SIG-M5 (cell line): ENCODE data around the gene LMF1.

ENCODE experiments used
- DNase-seq: peaks from one replicate; lab custom pipeline; 2025; lab: John Stamatoyannopoulos, UW

Gene LMF1

DNA sequence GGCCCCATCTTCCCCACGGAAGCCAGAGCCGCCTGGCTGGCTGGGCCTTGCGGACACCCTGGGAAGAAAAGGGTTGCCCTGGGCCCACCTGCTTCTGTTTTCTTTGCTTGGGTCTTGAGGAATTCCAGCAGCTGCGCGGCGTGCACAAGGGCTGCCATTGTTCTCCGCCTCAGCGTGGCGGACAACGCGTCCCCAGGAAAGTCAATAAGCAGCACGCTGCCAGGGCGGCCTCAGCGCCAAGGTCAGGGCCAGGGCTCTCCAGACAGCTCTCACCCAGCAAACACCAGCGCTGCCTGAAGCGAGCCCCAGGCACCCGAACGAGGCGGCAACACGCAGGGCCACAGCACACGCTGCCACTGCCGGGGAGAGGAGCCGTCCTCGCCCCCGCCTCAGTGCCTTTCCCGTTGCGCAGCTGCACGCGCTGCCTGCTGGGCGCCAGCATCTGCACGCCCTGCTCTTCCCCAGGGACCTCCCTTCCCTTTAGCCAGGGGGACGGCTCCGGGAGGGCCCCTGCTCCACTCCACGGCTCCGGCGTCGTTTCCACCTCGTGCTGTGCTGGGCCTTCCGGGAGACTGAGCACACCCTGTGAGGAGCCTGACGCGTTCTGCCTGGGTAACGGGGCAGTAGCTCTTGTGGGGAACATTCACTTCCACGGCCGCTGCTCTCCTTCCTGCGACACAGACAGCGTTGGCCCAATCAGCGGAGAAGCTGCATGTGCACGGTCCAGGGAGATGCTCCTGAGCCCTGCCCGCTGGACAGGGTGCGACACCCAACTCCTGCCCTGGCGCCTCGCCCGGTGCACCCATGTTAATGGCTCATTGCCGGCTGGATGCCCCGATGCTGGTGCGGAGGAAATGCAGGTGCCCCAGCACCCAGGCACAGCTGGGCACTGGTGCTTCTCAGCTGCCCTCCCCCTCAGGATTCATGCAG, 57.8 kb downstream of the LMF1 start:
- DNase-seq = no peak

DNA sequence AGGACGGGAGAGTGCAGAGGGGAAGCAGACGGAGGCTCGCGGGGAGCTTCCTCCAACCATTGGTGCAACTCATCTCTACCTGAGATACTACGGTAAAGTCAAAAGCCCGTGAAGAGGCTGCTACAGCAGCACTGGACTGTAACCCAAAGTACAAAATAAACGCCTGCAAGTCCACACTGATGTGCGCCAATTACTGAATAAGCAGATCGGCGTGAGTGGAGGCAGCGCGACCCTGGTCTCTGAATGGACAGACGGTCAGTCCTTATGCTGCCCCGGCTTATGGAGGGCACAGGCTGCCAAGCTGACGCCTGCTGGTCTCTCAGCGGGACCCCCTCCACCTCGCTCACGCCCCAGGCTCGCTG, 58.5 kb downstream of the LMF1 start:
- DNase-seq = no peak

DNA sequence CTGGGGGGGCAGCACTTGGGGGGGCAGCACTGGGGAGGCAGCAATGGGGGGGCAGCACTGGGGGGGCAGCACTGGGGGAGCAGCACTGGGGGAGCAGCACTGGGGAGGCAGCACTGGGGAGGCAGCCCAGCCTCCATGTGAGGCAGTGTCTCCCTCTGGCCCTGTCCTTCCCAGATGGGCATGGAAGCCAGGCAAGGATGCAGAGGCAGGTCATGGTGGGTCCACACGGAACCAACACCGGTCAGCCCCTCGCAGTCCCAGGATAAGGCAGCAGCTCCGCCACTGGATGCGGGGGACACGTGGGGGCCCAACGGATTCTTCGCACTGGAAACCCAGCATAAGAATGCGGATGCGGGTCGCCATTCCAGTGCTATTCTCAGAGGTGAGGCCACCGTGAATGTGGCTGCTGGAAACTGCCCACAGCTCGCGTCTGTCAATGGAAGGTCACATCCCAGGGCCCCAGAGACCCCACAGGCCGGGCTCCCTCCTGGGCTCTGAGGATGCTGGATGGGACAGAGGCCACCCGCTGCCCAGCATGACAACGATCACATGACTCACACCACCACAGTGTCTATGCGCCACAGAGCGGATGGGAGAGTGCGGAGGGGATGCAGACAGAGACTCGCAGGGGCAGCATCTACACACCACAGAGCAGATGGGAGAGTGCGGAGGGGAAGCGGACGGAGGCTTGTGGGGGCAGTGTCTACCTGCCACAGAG, 59.0 kb downstream of the LMF1 start:
- no peak for DNase-seq

DNA sequence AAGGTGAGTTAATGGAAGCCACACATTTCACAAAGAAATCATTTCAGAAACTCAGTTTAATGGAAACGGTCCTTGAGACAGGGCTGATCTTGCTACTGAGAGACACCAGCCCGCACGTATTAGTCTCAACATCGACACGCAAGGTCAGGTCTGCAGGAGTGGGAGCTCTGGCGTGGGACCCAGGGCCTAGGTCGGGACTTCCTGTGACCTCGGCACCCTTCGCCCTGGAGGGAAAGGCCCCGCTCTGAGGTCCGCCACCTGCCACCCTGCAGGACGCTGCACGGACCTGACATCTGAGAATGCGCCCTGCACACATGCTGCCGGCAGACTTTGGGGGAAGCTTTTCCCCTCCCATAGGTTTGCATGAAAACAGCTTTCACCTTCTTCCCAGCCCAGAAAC, 59.7 kb downstream of the LMF1 start:
- no peak for DNase-seq

DNA sequence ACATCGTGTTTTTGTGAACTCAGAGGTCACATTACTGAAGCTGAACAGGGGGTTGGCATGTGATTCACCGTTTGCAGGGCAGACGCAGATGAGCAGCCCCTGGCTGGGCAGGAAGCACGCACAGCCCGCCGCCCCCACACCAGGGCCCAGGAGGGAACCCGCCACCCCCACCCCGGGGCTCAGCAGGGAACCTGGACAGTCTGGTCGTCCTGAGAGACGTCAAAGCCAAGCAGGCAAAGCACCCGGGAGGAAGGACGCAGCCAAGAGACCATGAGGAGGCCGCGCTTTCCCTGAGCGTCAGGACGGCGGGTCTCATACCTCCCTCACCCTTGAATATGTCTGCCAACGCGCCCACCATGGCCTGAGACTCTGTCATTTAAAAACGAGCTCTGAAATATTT, 60.6 kb downstream of the LMF1 start:
- DNase-seq = no peak

DNA sequence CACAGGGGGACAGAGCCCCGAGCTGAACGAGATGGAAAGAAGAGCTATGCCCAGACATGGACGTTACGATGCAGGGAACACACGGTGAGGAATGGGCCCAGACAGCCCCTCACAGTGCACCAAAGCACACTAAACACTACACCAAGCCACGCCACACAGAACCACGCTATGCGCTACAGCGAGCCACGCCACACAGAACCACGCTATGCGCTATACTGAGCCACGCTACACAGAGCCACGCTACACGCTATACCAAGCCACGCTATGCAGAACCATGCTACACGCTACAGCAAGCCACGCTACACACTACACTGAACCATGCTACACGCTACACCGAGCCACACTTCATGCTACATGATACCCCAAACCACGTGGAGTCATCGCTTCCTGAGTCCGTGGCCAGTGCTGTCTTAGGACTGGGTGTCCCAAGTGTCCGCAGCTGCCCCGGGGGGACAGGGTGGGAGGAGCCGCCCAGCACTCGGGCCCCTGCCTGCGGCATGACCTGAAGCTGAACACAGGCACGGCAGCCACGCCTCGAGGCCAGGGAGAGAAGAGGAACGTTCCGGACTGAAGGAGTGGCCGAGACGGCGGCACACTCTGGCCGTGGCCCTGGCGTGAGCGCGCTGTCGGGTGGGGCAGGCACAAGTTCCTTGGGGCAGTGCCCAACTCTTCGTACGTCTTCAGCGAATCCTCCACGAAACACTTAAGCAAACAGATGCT, 61.3 kb downstream of the LMF1 start:
- no peak for DNase-seq

DNA sequence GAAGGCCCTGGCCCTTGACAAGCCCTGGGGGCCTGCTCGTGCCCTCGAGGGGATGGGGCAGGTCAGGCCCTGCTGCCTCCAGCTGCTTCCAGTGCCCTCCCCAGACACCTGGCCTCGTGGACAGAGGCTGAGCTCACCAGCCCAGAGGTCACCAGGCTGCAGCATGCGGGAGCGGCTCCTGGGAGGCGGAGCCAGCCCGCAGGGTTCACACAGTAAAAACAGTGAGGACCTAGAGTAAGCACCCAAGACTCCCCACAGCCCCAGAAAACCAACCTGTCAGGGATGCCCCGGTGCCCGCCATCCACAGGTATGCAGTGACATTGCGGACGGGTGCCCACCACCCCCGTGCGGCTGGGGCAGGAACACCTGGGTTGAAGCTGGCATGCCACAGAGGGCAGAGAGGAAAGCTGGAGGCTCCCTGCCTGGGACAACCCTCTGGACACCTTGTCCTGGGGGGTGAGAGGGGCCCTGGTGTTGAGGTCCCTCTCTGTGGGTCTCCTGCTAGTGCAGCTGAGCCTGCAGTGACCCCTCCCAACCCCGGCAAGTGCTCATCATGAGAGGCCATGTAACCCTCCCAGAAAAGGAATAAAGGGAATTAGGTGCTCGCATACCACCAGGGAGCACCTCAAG, 62.1 kb downstream of the LMF1 start:
- DNase-seq = no peak

DNA sequence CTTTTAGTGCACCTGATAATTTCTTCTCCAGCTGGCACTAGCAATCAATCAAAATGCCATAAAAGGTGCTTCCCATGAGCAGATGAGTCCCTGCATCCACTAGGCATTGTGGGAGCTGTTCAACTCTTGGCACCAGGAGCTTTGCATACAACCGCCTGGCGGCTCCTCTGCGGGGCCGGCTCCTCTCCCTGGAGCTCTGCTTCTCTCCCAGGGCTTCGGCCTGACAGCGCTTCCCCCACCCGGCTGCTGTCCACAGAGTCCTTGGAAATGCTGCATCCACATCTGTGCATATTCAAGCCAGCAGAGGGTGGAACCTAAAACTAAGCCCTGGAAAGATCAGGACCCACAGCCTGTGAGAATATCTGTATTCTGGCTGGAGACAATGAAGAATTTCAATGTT, 62.9 kb downstream of the LMF1 start:
- DNase-seq = no peak

DNA sequence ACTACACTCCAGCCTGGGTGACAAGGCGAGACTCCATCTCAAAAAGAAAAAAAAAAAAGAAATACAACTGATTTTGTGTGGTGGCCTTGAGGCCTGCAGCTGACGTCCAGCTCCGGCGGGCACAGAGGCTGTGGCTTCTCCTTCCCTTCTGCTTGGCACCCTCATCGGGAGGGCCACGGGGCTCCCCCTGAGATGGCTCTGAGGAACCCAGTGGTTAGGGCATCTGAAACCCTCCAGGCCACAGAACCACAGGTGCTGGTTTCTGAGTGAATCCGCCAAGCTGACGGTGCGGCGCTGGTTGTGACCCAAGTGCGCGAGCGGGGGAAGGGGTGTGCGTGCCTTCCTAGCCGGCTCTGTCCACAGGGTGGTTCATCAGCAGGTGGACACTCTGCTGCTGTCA, 63.4 kb downstream of the LMF1 start:
- DNase-seq = no peak

DNA sequence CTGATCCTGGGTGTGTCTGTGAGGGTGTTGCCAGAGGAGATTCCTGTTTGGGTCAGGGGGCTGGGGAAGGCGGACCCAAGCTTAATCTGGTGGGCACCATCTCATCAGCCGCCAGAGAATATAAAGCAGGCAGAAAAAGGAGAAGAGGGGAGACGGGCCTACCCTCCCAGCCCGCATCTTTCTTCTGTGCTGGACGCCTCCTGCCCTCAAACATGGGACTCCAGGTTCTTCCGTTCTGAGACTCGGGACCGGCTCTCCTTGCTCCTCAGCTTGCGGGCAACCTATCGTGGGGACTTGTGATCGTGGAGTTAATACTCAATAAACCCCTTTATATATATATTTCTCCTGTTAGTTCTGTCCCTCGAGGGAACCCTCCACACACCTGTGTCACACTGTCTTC, 64.5 kb downstream of the LMF1 start:
- no peak for DNase-seq

DNA sequence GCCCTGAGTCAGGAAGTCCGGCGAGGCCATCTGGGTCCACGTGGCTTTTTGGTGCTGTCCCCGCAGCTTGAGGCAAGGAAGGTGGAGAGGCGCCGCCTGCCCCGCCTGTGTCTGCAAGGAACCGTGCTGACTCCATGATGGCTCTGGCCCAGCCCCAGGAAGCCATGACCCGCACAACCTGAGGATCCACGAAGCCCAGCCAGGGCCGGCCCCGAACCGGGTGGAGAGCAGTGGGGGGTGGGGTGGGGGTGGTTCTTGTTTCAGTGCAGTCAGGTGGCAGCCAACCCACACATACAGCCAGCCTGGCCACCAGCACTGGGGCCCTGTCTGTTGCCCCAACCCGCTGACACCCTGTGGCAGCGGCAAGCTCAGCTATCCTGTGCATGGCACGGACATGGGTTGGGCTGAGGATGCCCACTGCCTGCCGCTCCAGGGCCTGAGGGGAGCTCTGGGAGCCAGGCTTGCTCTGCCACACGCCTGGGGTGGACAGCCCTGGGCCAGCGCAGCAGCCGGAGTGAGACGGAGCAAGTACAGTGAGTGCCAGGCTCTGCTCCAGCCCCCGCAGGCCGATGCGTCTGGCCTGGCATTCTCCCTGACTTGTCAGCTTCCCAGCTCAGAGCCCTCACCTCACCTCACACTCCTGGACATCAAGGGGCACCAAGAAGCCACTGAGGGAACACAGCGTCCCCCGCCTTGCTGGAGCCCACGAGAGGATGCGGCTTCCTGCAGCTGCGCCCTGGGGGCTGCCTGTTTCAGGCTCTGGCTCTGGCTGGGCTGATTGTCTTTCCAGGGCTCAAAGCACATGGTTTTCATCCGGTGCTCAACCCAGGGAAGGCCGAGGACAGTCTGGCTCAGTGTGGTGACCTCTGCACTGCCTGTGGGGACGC, 68.8 kb downstream of the LMF1 start:
- DNase-seq = no peak

DNA sequence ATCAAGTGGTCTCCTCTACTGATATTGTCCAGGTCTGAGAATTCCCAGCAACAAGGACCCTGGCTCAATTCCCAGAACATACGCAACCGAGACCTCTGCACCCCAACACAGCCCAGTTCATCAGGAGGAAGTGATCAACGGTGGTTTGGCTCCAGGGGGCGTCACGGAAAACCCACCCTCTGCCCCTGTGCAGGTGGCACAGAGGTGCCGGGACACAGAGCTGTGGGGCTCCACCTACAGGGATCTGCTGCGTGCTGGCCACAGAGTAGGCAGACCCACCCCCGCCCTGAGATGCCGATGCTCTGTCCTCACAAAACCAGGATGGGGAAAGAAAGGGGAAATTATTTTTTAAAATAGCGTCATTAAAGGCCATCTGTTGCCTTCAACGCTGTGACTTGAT, 69.6 kb downstream of the LMF1 start:
- DNase-seq = no peak

DNA sequence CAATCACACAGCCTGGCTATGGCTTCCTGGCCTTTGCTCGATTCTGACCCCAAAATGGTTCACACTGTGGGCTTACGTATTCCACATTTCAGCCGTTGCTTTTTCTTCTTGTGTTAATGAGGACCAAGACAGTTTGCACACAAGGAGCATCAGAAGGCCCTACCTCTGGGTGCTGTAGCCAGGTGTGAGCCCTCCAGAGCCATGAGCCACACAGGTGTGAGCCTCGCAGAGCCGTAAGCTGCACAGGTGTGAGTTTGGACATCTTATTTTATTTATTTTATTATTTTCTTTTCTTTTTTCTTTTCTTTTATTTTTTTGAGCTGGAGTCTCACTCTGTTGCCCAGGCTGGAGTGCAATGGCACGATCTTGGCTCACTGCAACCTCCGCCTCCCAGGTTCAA, 70.6 kb downstream of the LMF1 start:
- DNase-seq = no peak

DNA sequence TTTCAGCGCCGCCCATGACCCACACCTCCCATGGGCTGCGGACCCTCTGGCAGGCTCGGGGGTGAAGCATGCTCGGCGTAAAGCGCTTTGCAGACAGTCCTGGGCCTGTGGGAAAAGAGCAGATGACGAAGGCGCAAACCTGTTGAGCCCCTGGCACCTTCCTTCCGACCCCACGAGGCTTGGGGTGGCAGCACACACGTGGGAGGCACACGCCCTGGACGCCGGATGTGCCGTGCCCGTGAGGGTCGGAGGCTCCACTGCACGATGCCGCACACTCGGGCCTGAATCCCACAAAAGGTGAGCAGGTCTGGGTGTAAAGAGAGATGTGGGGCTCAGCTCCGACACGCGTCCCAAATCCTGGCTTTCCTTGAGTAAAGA, 71.1 kb downstream of the LMF1 start:
- DNase-seq = no peak

DNA sequence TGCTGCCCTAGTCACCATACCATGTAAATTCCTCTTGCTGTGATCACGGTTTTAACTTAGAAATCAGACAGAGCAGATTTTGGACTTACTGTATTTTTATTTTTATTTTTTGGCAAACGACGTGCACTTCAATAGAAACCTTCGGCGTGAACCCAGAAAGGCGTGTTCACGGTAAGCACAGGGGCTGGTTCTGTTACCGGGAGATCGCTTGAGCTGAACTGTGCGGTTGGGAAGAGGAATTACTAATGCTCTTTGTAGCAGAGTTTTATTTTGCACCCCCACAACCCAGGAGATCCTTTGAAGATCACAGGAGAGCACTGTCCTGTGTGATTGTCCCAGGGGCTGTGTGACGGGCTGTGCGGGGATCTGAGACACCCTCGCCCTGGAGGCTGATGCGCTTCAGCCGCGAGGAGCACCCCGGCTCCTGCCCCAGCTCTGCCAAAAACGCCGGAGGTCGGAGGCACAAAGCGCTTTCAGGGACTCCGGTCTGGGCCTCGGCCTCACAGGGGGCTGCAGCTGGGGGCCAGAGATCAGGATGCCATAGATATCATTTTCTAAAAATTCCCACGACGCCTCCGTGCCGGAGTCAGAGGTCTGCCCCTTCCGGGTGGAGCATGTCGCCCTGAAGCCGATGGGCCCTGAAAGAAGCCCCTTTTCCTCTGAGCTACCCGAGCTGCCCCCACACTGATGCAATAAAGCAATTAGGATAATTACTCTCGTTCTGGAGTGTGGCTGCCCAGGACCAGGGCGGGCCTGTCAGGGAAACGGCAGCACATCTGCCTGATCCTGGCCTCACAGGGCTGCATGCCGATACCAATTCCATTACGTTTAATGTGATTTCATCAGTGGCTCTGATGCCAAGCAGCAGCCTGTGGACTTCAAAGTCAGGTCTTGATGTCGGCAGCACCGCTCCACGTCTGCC, 71.8 kb downstream of the LMF1 start:
- no peak for DNase-seq

DNA sequence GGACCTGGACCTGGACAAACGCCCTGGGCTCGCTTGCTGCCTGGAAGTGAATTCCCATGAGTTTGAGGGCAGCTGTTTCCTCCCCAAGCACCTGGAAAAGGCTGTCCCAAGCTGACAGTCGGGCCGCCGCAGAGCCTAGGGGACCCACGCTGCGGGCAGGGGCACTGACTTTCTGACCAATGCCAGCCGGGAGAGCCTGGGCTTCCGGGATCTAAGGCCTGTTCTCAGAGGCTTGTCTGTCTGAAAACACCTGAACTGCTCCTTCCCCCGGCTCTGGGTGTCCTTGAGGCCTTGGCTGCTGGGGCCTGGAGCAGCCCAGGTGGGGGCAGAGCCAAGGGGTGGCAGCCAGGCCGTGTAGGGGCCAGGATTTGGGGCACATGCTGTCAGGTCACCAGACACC, 72.6 kb downstream of the LMF1 start:
- DNase-seq = no peak

DNA sequence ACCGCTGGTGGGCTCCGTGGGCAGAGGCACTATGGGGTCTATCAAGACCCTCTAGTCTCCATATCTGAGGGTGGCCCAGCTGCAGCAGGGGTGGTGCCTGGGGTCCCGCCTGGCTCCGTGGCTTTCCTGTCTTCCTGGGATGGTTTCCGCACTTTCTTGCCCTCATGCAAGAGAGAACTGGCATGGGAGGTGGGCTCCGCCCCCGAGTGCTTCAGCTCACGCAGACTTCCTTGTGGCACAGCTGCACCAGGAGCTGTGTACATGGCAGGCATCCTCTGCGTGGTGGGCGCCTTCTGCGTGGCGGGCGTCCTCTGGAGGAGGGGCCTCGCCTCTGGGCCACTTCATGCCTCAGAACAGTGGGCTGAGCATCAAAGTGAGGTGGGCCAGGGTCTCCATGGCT, 73.1 kb downstream of the LMF1 start:
- DNase-seq = no peak

DNA sequence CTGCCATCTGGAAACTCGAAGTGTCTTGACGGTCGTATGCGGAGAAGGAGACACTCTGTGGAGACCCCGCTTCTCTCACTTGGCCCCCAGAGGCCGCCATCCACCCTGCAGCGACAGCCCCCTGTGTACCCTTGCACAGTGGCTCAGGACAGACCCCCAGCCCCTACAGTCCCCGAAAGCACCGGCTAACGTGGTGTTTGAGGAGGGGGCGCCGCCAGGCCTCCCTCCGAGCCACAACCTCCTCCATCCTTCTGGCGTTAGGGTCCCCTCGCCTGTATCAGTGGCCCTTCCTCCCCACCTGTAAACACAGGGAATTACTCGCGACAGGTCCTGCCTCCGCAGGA, 73.6 kb downstream of the LMF1 start:
- DNase-seq = no peak

DNA sequence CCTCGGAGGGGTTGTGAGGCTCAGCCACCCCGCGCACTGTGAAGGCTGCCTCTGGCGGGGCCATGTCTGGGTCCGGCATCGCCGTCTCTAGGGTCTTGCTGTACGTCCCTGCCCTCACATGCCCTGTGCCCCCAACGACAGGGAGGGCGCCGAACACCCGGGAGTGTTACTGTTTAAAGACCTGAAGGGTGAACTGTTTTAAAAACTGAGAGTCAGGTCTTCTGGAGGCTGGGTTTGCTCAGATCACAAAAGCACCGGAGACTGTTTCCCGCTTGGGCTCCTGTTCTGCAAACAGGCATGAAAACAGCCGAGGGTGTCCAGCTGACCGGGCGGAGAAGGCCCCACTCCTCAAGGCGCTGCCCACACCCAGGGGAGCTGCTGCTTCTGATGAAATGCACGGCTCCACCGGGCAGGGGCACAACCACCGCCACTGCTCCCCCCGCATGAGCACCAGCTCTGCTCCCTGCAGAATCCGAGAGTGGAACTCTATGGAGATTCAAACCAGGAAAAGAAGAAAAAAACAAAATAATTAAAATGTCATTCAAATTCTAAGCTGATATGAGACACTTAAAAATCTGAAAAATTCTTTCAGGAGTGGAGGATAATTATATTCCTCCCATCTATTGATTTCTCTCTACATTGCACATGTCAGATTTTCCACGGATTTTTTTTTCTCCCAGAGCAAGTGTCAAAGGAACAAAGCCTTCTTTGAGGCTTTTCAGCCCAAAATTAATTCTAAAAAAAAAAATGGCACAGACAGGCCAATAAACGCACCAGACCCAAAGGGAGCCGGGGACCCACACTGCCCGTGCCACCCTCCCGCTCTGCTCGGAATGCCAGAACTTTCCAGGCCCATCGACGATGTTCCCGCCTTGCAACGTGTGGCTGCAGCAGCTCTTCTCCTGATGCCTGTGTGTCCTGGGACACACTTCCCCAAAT, 74.3 kb downstream of the LMF1 start:
- no peak for DNase-seq
